GM18520 (cell line): Measurements from ENCODE around the gene HPSE2.
A peak's percentile ranks its signal among the peaks of the same experiment; 100 is the strongest.
"Not testable (repeated sequence)": the region's sequence is repeated elsewhere in the genome, so short reads cannot be mapped to it uniquely, and the experiment has no call there.

Source experiments
- ATAC-seq: cut with Tn5 transposase; IDR thresholded peaks from one replicate; pipeline ENCODE4 v1.9.1; 2021; ENCODE audit not compliant: unreplicated experiment

The HPSE2 gene

DNA sequence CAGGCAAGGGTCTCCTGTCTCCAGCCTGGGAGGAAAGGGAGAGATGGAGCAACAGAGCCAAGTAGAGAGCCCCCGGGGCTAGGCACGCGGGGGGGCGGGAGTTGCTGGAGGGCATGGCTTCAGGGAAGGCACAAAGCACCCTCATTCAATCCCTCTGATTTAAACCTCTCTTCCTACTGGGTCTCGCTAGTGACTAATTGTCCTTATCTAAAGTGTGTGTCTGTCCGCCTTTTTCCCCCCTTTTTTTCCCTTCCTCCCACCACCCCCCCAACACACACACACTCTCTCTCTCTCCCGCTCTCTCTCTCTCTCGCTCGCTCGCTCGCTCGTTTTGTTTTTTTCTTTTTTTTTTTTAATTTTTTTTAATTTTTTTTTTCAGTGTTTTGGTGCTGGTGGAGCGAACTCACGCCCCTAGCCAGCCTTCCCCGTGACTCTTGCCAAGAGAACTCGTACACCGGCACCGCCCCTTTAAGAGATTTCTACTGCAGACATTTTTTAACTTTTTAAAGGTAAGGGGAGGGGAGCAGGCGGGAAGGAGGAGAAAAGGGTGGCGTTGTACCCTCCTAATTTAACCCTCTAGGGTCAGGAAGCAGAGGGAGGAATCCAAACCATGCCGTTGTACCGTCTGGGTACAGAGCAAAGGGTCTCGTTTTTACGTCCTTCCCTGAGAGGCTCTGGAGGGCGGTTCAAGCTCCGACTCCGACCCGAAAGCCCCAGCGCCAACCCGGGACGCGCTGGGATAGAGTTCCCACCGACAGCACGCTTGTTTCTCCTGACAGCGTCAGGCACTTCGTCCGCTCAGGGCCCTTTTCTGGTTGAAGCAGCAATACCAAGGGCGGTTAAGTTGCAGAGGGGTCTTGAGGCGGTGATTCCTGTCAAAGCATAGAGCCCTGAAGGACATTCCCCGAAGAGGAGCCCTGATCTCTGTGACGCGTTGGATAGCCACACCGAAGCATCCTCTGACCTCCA lies at the start of gene HPSE2:
HPSE2 (minus strand) TSS at position 195 of the 969 bp plus-strand sequence.
- no peak for ATAC-seq

DNA sequence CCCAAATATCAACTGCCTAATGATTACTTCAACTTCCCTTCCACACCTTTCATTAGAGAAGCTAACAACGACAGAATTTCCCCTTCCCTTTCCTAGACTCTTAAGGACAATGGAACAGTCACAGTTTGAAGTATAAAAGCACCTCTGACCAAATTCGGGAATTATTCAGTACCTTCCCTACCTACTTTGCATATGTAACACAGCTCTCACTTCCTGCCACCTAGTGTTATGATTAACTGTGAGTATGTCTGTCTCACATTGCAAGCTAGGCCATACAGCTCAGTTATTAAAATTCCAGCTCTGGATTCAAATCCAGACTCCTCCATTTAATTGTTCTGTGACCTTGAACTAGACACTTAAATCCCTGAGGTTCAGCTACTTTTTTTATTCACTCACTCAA lies 44.8 kb upstream of the HPSE2 start:
- ATAC-seq, result peak; percentile 71

DNA sequence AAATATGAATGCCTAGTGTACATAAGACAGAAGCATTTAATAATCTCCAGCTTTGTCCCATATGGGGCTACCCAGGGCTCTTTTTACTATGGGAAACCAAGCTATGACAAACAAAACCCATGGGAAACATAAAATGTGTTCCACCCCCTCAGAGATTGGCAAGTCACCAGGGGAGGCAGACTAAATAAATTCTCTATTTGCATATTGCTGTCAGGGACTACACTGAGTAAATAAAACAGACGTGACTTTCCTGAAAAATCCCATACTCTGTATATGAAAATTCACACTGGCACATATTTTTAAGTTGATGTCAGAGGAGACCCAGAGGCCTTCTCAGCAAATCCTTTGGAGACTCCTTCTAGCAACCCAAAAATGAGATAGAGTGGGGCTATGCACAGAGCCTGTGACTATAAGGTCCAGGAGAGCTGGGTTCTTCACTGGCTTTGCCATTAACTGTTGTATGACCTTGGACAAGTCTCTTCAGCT lies 44.0 kb upstream of the HPSE2 start:
- no peak for ATAC-seq

DNA sequence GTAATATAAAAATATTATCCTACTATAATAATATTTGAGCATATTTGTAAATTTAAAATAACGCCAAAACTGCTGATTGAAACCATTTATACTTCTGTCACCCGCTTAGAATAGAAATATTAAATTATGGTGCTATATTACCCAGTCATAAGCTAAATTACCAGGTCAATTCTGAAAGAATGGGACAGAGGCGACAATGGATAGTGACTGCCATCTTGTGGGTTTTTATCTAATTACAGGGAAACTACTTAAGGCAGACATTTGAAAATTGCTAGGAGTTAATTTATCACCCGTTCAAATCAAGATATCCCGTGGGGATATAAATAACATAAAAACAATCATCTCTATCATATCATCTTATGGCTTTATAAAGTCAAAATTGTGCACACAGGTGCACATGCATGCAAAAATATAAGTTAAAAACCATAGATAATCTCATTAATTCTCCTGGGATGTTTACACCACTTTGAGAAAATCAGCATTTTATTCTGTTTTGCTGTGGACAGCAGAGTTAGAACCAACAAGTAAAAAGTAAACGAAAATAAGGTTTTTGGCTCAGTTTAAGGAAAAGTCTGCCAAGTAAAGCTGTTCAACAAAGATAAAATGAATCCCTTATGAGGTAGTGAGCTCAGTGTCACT lies 41.3 kb upstream of the HPSE2 start:
- ATAC-seq, result no peak

DNA sequence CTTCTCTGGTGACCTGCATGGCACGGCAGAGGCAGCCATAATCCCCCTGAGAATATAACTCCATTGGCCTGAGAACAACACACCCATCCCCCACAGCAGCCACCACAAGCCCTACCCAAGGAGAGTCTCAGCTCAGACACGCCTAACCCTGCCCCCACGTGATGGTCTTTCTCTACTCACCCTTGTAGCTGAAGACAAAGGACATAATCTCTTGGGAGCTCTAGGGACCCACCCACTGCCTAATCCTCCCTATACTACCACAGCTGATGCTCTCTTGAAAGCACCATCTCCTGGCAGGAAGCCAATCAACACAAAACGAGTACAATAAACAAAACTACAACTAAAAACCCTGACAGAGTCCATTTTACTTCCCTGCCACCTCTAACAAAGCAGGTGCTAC lies 30.7 kb upstream of the HPSE2 start:
- ATAC-seq, result no peak

DNA sequence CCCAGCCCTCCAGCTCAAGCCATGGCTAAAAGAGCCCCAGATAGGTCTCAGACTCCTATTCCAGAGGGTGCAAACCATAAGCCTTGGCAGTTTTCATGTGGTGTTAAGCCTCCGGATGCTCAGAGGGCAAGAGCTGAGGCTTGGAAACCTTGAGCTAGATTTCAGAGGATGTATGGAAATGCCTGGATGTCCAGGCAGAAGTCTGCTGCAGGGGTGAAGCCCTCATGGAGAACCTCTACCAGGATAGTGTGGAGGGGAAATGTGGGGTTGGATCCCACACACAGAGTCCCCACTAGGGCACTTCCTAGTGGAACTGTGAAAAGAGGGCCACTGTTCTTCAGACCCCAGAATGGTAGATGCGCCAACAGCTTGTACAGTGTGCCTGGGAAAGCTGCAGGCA lies 13.2 kb upstream of the HPSE2 start:
- no peak for ATAC-seq

DNA sequence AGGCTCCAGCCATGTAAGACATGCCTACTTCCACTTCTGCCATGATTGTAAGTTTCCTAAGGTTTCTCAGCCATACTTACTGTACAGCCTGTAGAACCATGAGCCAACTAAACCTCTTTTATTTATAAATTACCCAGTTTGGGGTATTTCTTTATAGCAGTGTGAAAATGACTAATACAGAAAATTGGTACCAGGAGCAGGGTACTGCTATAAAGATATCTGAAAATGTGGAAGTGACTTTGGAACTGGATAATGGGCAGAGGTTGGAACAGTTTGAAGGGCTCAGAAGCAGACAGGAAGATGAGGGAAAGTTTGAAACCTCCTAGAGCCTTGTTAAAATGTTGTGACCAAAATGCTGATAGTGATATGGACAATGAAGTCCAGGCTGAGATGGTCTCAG lies 12.2 kb upstream of the HPSE2 start:
- ATAC-seq, result not testable (repeated sequence)

DNA sequence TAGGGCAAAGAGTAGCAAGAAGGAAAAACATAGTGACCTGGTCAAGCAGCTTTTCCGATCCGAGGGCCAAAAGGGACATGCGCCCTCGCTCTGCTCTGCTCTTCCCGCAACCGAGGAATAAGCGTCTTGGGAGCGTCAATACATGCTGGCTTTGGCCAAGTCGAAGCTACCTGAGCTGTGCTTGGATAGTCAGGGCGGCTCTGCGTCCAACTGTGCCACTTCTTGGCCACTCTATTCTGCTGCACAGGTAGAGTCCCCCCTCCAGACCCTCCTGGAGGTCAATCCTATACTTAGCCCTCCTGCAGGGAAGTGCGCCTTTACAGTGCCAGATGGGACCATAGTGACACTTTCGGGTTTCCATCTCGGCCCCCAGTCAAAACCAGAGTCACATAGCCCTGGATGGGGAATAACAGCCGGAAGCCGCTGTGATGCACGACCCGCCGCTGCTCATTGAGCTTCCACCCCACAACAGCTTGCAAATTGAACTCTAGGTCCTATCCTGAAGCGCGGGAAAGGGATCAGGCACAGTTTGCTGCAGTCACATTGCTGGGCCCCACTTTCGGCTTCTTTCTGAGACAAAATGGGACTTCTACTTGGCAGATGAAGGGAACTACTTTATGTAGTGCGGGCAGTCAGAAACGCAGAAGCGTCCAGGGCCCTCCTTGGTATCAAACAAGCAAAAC lies 1.1 kb upstream of the HPSE2 start:
- ATAC-seq, result no peak

DNA sequence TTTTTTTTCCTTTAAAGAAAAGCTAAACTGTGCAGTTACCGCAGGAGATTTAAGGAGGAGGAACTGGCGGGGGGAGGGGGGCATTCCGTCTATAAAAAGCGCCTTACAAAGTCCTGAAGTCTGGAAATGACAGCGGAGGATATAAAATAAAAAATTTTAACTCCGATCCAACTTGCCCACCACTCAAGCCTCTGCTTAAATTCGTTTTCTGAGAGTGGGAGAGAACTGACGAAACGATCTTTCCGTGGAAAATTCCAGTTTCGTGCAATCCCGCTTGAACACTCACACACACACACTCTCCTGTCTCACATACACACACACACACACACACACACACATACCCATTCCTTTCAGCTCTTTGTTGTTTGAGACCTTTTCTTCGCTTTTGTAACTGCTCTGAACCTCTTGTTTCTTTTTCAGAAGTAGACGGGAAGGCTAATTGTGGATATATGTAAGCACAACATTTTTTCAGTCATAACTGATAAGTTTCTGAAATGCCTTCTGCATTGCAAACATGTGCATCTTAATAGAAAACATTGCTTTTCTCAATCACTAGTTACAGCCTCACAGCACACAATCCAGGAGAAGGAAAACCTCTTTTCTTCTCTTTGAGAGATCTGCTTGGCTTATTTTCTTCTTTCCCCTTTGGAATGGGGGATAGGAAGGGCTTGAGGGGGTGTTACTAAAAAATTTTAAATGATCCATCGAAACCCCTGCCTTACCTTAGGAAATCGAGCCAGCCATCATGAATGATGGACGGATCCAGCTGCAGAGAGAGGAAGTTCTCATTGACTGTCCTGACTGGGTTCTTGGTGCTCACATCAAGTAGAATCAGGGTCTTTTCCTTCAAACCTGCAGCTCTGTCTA lies 628 bp downstream of the HPSE2 start:
- no peak for ATAC-seq

DNA sequence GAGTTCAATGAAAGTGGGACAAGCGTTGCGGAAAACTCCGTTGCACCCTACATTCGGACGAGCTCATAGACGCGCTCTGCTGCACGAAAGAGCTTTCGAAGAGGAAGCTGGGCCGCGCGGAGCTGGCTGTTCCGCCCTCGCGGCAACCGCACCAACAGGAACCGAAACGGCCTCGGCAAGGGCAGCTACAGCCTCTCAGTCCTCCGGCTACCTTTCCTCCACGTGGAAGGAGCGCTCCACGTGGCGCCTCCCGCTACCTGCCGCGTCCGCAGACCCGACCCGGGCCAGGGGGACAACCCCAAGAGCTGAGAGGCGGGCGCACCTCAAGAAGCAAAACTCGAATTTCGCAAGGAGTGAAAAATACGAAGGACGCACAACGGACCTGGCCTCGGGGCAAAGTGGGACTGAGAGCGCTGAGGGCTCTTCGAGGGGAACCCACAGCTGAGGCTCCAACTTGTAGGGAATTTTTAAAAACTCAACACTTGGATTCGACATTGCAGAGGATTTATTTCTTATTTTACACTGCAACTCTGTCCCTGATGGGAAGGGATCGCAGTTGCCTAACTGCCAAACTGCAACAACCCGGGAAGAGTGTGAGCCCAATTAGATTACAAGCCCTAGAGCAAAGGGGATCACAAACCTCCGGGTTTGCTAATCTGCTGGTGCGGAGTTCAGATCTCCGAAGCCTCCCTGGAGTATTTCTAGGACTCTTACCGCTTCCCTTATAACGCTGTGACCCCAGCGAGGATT lies 1.4 kb downstream of the HPSE2 start:
- peak; percentile 93 for ATAC-seq

DNA sequence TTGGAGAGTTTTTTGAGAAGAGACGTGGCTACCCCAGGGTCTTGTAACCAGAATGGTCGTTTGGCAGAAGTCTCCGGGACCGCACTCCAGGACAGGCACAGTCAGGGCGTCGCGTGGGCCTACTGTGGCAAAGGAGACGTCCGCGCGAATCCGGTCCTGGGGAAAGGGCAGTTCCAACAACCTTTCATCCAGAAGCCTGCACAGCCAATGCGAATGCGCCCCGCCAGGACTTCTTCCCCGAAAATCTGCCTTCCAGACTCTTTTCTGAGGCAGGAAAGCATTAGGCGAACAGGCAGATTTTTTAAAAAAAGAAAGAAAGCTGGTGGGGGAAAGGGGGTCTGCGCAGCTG lies 2.0 kb downstream of the HPSE2 start:
- no peak for ATAC-seq

DNA sequence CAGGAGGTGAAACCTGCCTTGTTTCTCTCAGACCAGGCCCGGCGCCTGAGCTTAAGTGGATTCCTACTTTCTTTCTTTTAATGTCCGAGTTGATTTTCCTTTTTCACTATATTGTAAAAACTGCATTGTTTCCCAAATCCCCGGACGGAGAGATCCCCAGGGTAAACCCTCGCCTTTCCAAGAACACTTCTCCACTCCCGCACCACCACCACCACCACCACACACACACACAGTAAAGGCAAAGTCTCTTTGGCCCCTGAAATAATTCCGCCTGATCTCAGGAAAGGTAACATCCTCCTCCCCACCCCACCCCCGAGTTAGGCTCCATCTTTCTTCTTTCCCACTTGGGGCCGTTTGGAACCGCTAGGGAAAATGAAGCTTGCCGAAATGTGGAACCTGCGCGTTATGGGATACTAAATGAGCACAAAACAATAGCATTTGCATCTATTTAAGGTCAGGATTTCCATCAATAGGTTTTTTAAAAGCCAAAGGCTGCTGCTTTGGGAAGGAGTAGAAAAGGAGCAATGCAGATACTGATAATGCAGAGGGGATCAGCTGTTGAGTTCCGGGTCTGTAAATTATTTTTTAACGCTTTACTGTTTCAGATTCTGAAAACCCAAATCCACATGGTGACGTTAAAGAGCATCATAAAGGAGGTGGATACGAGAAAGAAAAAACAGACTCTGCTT lies 2.5 kb downstream of the HPSE2 start:
- ATAC-seq, result no peak

DNA sequence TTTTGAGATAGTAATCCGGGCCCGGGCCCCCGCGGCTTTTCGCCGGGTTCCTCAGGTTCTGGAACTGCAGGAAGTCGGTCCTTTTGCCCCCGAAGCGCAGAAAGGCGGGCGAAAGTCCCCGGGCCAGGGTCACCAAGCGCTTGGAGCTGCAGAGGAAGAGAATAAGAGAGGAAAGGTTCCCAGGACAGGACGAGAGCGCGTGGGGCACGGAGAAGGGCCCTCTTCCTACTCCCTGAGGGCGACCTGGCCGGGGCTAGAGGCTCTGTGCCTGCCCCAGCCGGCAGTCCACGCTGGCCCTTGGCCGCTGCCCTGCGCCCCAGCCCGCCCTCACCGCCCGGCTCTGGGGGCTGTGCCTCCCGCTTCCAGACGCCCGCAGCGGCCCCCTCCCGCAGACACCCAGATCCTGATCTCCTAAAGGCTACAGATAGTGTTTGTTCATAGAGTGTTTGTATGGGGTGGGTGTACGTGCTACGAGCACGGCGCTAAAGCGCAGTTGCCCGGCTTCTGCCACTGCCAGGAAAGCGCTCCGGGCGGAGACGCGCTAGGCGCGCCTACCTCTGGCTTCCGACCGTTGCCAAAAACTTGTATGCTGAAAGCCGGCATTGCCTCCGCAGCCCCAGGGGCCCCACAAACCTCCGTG lies 3.2 kb downstream of the HPSE2 start:
- no peak for ATAC-seq

DNA sequence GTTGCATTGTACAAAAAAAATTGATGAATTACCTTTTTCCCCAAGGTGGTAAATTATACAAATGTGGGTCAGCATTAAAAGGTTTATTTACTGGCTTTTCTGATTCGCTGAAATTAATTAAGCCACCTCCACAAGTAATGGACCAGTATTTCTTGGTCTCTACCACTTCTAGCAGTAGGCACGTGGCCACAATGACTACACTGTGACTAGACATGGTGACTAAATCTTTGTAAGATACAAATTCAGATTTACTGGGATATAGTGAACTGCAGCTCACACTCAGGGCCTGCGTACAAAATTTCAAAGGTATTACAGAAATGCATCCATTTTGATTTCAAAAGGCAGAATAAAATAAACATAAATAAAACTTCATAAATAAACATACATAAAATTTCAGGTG lies 10.9 kb downstream of the HPSE2 start:
- no peak for ATAC-seq

DNA sequence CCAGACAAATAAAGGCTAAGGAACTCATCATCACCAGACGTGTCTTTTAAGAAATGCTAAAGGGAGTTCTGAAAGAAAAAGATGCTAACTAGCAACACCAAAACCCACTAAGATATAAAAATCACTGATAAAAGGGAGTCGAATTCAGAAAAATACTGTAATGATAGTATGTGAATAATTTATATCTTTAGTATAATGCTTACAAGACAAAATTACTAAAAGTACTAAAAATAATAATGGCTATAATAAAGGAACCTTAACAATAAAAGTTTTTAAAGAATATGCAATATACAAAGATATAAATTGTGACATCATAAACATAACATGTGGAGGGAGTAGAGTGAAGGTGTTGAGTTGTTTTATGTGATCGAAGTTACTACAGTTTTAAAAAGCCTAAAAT lies 28.3 kb downstream of the HPSE2 start:
- ATAC-seq, result no peak

DNA sequence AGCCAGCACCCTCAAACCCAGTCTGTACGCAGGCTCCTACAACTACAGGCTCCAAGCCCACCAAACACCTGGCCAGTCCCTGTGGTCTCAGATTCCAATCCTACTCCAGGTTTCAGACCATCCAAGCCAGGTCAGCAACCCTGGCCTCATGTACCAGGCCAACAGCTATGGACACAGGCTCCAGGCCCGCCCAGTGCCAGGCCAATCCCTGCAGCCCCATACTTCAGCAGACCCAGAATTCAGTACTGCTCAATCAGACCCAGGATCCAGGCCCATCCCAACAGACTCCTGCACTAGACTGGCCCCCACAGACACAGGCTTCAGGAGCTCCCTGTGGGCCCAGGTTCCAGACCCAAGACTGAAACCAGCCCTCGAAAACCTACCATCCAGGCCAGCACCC lies 32.3 kb downstream of the HPSE2 start:
- no peak for ATAC-seq

DNA sequence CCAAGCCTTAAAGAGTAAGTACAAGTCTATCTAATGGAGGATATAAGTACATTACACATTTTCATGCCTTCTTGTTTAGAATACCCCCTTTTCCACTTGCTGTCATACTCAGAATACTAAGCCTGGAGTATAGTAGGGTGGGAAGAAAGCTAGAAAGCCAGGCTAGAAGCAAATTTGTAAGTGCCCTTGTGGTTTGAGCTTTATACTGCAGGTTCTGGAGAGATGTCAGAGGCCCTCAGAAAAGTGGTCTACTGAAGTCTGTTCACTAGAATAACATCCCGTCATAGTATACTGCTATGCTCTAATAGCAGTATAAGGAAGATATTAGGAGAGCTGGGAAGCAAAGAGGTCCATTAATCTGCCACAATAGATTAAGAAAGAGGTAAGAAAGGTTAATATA lies 62.7 kb downstream of the HPSE2 start:
- no peak for ATAC-seq

DNA sequence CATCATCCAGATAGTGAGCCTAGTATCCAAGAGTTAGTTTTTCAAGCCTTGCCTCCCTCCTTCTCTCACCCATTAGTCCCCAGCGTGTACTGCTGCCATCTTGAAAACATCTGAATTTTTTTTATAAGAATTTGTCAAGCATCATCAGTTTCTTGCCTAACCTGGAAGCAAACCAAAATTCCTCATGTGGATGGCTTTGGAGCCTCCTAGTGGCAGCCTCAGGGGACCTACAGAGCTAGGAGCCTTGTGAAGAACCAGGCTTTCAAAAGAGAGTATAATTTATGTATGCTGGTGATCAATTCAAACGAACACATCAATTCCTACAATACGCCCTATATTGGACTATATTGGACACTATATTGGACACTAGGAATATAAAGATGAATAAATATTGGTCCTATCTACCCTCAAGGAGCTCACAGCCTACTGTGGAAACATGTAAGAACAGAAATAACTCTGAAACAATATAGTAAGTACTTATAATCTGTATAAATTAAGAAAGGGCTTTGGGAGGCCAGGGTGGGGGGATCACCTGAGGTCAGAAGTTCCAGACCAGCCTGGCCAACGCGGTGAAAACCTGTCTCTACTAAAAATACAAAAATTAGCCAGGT lies 63.4 kb downstream of the HPSE2 start:
- no peak for ATAC-seq
